ENCODE data around the gene FAM81B. TPM values are rescaled to one million over a fixed set of nuclear protein-coding genes. Genes with fewer than 3 reads are reported as not detected.

Gene FAM81B
- total RNA-seq, 1 donor from 2014 or later: not detected

DNA sequence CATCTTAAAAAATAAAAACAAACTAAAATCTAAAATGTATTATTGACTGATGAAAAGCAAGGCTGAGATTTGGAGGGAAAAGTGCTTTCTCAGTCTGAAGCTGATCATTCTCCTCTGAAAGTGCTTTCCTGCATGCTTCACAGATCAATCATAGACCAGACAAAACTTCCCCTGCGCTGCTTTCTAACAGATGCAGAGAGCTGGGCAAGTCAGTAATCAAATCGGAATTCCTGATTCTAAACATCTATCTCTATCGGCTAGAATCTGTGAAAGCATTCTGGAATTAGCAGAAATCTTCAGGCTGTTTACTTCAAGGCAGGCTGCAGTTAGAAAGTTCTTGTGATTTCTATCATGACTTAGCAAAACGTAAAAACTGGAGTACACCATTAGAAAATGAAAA, 15.6 kb upstream of the FAM81B start:
- DNase-seq (ENCODE audit: low read depth, low spot score): no peak
- no peaks in the 10 kb centered on the region for H3K36me3 Mint-ChIP-seq (ENCODE audit: low read depth)
- H3K4me3 Mint-ChIP-seq: no peak overlapping the region
- TF ChIP-seq CTCF (conservative IDR thresholded peaks at IDR 0.05): no peak
- H3K4me1 Mint-ChIP-seq: no peaks in the 10 kb centered on the region
- peaks cover 3% of the 10 kb centered on the region for H3K27me3 Mint-ChIP-seq (ENCODE audit: low read depth)
- peaks cover 4% of the 10 kb centered on the region for H3K9me3 Mint-ChIP-seq
- no peak overlapping the region for H3K27ac Mint-ChIP-seq (ENCODE audit: unreplicated experiment)

GRCh38 chr5:95379133-95379532, 12.0 kb upstream of the FAM81B start:
- no peak overlapping the region for H3K27ac Mint-ChIP-seq (ENCODE audit: unreplicated experiment)
- H3K4me3 Mint-ChIP-seq: no peak overlapping the region
- TF ChIP-seq CTCF (conservative IDR thresholded peaks at IDR 0.05): no peak
- peaks cover 11% of the 10 kb centered on the region for H3K9me3 Mint-ChIP-seq
- no peak for DNase-seq (ENCODE audit: low read depth, low spot score)
- no peaks in the 10 kb centered on the region for H3K27me3 Mint-ChIP-seq (ENCODE audit: low read depth)
- no peaks in the 10 kb centered on the region for H3K36me3 Mint-ChIP-seq (ENCODE audit: low read depth)
- no peaks in the 10 kb centered on the region for H3K4me1 Mint-ChIP-seq

DNA sequence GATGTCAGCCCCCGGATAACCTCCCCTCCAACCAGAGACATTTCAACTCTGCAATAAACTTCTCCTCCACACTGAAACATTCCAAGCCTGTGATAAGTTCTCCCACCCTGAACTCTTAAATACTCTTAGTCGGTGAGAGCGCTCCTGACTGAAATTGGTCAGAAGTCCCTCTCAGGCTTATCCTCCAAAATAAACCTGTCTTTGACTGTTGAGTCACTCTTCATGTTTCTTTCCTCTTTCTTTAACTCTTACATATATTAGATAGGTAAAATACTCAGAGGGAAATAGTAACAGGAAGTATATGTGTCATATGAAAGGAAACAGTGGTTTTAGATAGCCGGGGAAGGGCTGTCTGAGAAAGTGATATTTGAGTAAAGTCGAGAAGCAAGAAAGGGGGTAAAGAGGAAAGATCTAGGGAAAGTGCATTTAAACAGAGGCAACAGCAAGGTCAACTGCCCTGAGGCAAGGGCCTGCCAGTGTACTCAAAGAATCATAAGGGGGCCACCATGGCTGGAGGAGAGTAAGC, 11.0 kb upstream of the FAM81B start:
- Mint-ChIP-seq H3K4me1 (no peaks in the 10 kb centered on the region), H3K27ac (ENCODE audit: unreplicated experiment) (no peak overlapping the region), H3K4me3 (no peak overlapping the region), H3K36me3 (ENCODE audit: low read depth) (no peaks in the 10 kb centered on the region), H3K9me3 (peaks cover 11% of the 10 kb centered on the region), H3K27me3 (ENCODE audit: low read depth) (no peaks in the 10 kb centered on the region)
- DNase-seq (ENCODE audit: low read depth, low spot score): no peak
- TF ChIP-seq CTCF (conservative IDR thresholded peaks at IDR 0.05): no peak

- no peak for TF ChIP-seq CTCF (conservative IDR thresholded peaks at IDR 0.05)
- H3K9me3 Mint-ChIP-seq: peaks cover 13% of the 10 kb centered on the region
- no peaks in the 10 kb centered on the region for H3K4me1 Mint-ChIP-seq
- no peak overlapping the region for H3K4me3 Mint-ChIP-seq
- no peaks in the 10 kb centered on the region for H3K36me3 Mint-ChIP-seq (ENCODE audit: low read depth)
- DNase-seq (ENCODE audit: low read depth, low spot score): no peak
- H3K27me3 Mint-ChIP-seq (ENCODE audit: low read depth): no peaks in the 10 kb centered on the region
- H3K27ac Mint-ChIP-seq (ENCODE audit: unreplicated experiment): no peak overlapping the region
These were observed 8.4 kb upstream of the FAM81B start for GRCh38 chr5:95382801-95383200.

DNA sequence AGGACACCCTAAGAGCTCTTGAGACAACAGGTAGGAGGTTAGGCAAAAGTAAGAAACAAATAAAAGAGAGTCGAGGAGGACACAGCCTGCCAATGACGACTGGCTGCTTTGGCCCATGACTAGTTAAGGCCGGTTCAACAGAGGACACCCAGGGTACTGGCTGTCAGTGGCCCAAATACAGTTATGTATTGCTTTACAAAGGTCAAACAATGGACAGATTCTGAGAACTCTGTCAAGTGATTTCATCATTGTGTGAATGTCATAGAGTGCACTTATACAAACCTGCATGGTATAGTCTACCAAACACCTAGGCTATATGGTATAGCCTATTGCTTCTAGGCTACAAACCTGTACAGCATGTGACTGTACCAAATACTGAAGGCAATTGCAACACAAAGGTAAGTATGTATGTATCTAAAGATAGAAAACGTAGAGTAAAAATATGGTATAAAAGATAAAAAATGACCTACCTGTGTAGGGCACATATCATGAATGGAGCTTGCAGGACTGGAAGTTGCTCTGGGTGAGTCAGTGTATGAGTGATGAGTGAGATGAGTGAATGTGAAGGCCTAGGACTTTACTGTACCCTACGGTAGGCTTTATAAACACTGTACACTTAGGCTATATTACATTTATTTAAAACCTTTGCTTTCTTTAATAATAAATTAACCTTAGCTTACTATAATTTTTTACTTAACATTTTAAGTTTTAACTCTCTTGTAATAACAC, 6.5 kb upstream of the FAM81B start:
- Mint-ChIP-seq H3K36me3 (ENCODE audit: low read depth) (no peaks in the 10 kb centered on the region), H3K9me3 (peaks cover 14% of the 10 kb centered on the region), H3K4me3 (no peak overlapping the region), H3K27ac (ENCODE audit: unreplicated experiment) (no peak overlapping the region), H3K4me1 (no peaks in the 10 kb centered on the region), H3K27me3 (ENCODE audit: low read depth) (no peaks in the 10 kb centered on the region)
- no peak for DNase-seq (ENCODE audit: low read depth, low spot score)
- no peak for TF ChIP-seq CTCF (conservative IDR thresholded peaks at IDR 0.05)

Measured in neural crest cell (in vitro differentiated cells).